WTC11 (cell line): Measurements from ENCODE around the gene ADRA1B. TPM values are rescaled to one million over a fixed set of nuclear protein-coding genes. Genes with fewer than 3 reads are reported as not detected.

Experiments used
- ATAC-seq: fragments of 200-7000 bp; cut with Tn5 transposase; 2 replicates; pipeline ENCODE4 v1.10.0; 2021; ENCODE audit warnings: mild to moderate bottlenecking, moderate library complexity
- CTCF ChIA-PET: fragments of 300-600 bp; sonication (Branson Sonifier 250); formaldehyde crosslinking; loops from one replicate; lab custom pipeline; 2021; ENCODE audit warnings: antibody characterized with exemption; lab: Charles Lee
- POLR2A ChIA-PET: fragments of 350-600 bp; sonication (Branson Sonifier 250); formaldehyde crosslinking; loops from one replicate; lab custom pipeline; 2021; ENCODE audit warnings: antibody characterized with exemption; lab: Charles Lee
- DNase-seq: peaks from one replicate; pipeline ENCODE4 v3.0.0; 2021; ENCODE audit warnings: low spot score
- H3K27ac Mint-ChIP-seq: 2 replicates; pipeline ENCODE4 v1.8.0; 2021; ENCODE audit warnings: mixed read lengths
- H3K27me3 Mint-ChIP-seq: 2 replicates; pipeline ENCODE4 v1.8.0; 2021; ENCODE audit warnings: low read depth, mild to moderate bottlenecking, moderate library complexity, mixed read lengths
- H3K36me3 Mint-ChIP-seq: 2 replicates; pipeline ENCODE4 v1.8.0; 2021; ENCODE audit warnings: mixed read lengths
- H3K4me1 Mint-ChIP-seq: 2 replicates; pipeline ENCODE4 v1.8.0; 2022; ENCODE audit warnings: mixed read lengths
- H3K4me3 Mint-ChIP-seq: 2 replicates; pipeline ENCODE4 v1.8.0; 2021; ENCODE audit warnings: mild to moderate bottlenecking, moderate library complexity, mixed read lengths
- H3K9me3 Mint-ChIP-seq: 2 replicates; pipeline ENCODE4 v1.8.0; 2021; ENCODE audit warnings: mixed read lengths
- CREM ChIP-seq: sonication (generic); formaldehyde crosslinking; IDR thresholded peaks from 2 replicates; pipeline ENCODE4 v1.8.1; 2022; ENCODE audit warnings: mild to moderate bottlenecking, missing genetic modification reagents, moderate library complexity
- E2F1 ChIP-seq: sonication (generic); formaldehyde crosslinking; IDR thresholded peaks from 2 replicates; pipeline ENCODE4 v1.8.0; 2022; ENCODE audit warnings: mild to moderate bottlenecking, missing genetic modification reagents
- ELF4 ChIP-seq: sonication (generic); formaldehyde crosslinking; IDR thresholded peaks from 2 replicates; pipeline ENCODE4 v1.8.1; 2022; ENCODE audit warnings: low read depth, mild to moderate bottlenecking, moderate library complexity, missing genetic modification reagents
- ESRRA ChIP-seq: sonication (generic); formaldehyde crosslinking; IDR thresholded peaks from 2 replicates; pipeline ENCODE4 v1.8.1; 2022; ENCODE audit warnings: mild to moderate bottlenecking, missing genetic modification reagents, borderline replicate concordance
- FOXK1 ChIP-seq: sonication (generic); formaldehyde crosslinking; IDR thresholded peaks from 2 replicates; pipeline ENCODE4 v1.8.0; 2022; ENCODE audit warnings: mild to moderate bottlenecking, moderate library complexity, missing genetic modification reagents
- FOXP1 ChIP-seq: sonication (generic); formaldehyde crosslinking; IDR thresholded peaks from 2 replicates; pipeline ENCODE4 v1.8.0; 2022; ENCODE audit warnings: missing genetic modification reagents, mild to moderate bottlenecking, moderate library complexity, borderline replicate concordance
- FOXP4 ChIP-seq: sonication (generic); formaldehyde crosslinking; IDR thresholded peaks from 2 replicates; pipeline ENCODE4 v1.8.0; 2022; ENCODE audit warnings: mild to moderate bottlenecking, missing genetic modification reagents
- HMGXB4 ChIP-seq: sonication (generic); formaldehyde crosslinking; IDR thresholded peaks from 2 replicates; pipeline ENCODE4 v1.8.1; 2023; ENCODE audit warnings: mild to moderate bottlenecking, moderate library complexity, missing genetic modification reagents
- JUN ChIP-seq: sonication (generic); formaldehyde crosslinking; IDR thresholded peaks from 2 replicates; pipeline ENCODE4 v1.8.0; 2023; ENCODE audit warnings: mild to moderate bottlenecking, missing genetic modification reagents
- MYBL2 ChIP-seq: sonication (generic); formaldehyde crosslinking; IDR thresholded peaks from 2 replicates; pipeline ENCODE4 v1.8.1; 2023; ENCODE audit warnings: mild to moderate bottlenecking, moderate library complexity, missing genetic modification reagents
- RORB ChIP-seq: fragments of 250-450 bp; sonication (Bioruptor Pico); IDR thresholded peaks from 2 replicates; pipeline ENCODE4 v1.9.0; 2021; ENCODE audit warnings: mild to moderate bottlenecking
- ZMAT4 ChIP-seq: fragments of 250-450 bp; sonication (Bioruptor Pico); IDR thresholded peaks from 2 replicates; pipeline ENCODE4 v1.9.0; 2021; ENCODE audit warnings: mild to moderate bottlenecking
- ZNF281 ChIP-seq: sonication (generic); formaldehyde crosslinking; IDR thresholded peaks from 2 replicates; pipeline ENCODE4 v1.8.0; 2023; ENCODE audit warnings: mild to moderate bottlenecking, missing genetic modification reagents
- ZNF317 ChIP-seq: sonication (generic); formaldehyde crosslinking; IDR thresholded peaks from 2 replicates; pipeline ENCODE4 v1.8.1; 2023; ENCODE audit warnings: low read depth, mild to moderate bottlenecking, moderate library complexity, missing genetic modification reagents, borderline replicate concordance
- ZNF396 ChIP-seq: fragments of 250-450 bp; sonication (Bioruptor Pico); IDR thresholded peaks from 2 replicates; pipeline ENCODE4 v1.8.0; 2021; ENCODE audit warnings: mild to moderate bottlenecking, moderate library complexity, borderline replicate concordance
- total RNA-seq: library from RNA; stranded (reverse); gene quantifications from 3 replicates; pipeline ENCODE4 v1.2.3, GENCODE V29; 2021
- TF ChIP-seq, protein P1 (sequence below): sonication (generic); formaldehyde crosslinking; IDR thresholded peaks from 2 replicates; pipeline ENCODE4 v1.8.0; 2023; ENCODE audit warnings: missing genetic modification reagents
- TF ChIP-seq, protein P2 (sequence below): sonication (generic); formaldehyde crosslinking; IDR thresholded peaks from 2 replicates; pipeline ENCODE4 v1.8.1; 2023; ENCODE audit warnings: mild to moderate bottlenecking, missing genetic modification reagents
- TF ChIP-seq, protein P3 (sequence below): fragments of 250-450 bp; sonication (Bioruptor Pico); conservative IDR thresholded peaks from 2 replicates; pipeline ENCODE4 v1.9.0; 2021; ENCODE audit warnings: mild to moderate bottlenecking

The ADRA1B gene
- total RNA-seq, 1 experiment from 2014 or later, result 0.11 TPM

DNA sequence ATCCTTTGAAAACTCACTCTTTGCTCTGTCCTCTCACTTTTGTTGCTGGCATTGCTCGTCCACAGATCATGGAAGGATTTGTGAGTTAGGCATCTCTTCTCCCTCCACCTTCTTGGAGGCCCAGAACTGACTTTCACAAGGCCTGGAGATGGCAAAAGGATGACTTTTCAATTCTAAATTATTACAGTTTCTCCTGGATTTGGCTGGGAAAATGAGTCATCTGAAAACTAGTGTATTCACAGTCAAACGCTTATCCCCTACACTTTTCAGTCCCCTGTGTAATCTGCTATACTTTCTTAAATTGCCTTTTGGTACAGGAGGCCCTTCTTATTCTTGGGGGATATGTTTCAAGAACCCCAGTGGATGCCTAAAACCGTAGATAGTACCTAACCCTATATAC is 35.6 kb downstream of the ADRA1B start:
- ATAC-seq, result no peak
- H3K27me3 Mint-ChIP-seq, result peaks cover 3% of the 10 kb centered on the region; the same call in 1 of the 2 replicates
- H3K27ac Mint-ChIP-seq, result no peak overlapping the region

More for the DNA sequence above, 35.6 kb downstream of the ADRA1B start:
- CTCF ChIA-PET, result interaction anchor here (0.6 to 1.6 kb wide), 12 partner anchors 9 to 540 kb away, joined by 3 to 10 read pairs (median 4); partner anchors contain the start of gene ADRA1B
- no peak for TF ChIP-seq E2F1 (CRISPR knock-in tag)
- TF ChIP-seq, protein P1, sequence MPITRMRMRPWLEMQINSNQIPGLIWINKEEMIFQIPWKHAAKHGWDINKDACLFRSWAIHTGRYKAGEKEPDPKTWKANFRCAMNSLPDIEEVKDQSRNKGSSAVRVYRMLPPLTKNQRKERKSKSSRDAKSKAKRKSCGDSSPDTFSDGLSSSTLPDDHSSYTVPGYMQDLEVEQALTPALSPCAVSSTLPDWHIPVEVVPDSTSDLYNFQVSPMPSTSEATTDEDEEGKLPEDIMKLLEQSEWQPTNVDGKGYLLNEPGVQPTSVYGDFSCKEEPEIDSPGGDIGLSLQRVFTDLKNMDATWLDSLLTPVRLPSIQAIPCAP (CRISPR knock-in tag), result no peak
- TF ChIP-seq ELF4, result no peak
- TF ChIP-seq, protein P2, sequence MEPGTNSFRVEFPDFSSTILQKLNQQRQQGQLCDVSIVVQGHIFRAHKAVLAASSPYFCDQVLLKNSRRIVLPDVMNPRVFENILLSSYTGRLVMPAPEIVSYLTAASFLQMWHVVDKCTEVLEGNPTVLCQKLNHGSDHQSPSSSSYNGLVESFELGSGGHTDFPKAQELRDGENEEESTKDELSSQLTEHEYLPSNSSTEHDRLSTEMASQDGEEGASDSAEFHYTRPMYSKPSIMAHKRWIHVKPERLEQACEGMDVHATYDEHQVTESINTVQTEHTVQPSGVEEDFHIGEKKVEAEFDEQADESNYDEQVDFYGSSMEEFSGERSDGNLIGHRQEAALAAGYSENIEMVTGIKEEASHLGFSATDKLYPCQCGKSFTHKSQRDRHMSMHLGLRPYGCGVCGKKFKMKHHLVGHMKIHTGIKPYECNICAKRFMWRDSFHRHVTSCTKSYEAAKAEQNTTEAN (CRISPR knock-in tag), result no peak
- TF ChIP-seq ZNF317 (CRISPR knock-in tag), result no peak
- TF ChIP-seq ZMAT4 (CRISPR knock-in tag), result no peak
- no peak for TF ChIP-seq FOXK1 (CRISPR knock-in tag)
- TF ChIP-seq, protein P3, sequence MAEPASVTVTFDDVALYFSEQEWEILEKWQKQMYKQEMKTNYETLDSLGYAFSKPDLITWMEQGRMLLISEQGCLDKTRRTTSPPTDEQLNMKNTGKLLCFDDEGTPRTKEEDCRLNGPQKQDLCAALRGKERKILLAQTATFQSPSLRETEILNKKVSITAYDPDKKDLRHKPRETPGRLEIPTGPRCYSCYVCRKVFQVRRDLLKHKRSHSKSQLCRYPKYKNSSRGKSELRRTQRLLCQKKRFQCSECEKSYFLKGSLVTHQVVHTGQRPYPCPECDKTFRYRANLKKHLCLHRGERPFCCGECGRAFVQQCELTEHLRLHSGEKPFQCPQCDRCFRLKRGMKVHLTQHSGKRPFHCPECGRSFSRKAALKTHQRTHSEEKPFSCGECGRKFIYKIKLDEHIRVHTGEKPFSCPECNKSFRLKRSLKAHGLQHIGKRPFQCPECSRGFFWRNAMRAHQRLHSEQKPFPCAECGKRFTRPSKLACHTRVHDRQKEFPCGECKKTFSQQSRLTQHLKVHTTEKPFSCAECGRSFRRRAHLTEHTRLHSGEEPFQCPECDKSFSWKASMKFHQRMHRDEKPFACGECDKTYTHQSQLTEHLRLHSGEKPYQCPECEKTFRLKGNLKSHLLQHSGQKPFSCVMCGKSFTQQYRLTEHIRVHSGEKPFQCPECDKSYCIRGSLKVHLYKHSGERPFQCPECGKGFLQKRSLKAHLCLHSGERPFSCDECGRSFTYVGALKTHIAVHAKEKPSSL (CRISPR knock-in tag), result no peak
- no peak for TF ChIP-seq JUN
- no peak for TF ChIP-seq ZNF281 (CRISPR knock-in tag)
- TF ChIP-seq MYBL2, result no peak
- no peak for TF ChIP-seq ZNF396 (CRISPR knock-in tag)
- TF ChIP-seq ESRRA, result no peak
- TF ChIP-seq CREM (CRISPR knock-in tag), result no peak
- no peak for TF ChIP-seq RORB (CRISPR knock-in tag)
- no peak for TF ChIP-seq HMGXB4 (CRISPR knock-in tag)
- no peak for TF ChIP-seq FOXP1 (CRISPR knock-in tag)
- no peak for TF ChIP-seq FOXP4 (CRISPR knock-in tag)
- no peak for DNase-seq
- H3K4me3 Mint-ChIP-seq, result no peak overlapping the region
- no peaks in the 10 kb centered on the region for H3K4me1 Mint-ChIP-seq
- POLR2A ChIA-PET, result no interaction called here
- no peaks in the 10 kb centered on the region for H3K9me3 Mint-ChIP-seq
- H3K36me3 Mint-ChIP-seq, result no peaks in the 10 kb centered on the region
